ENCODE data around the gene MRPL48. TPM values are rescaled to one million over a fixed set of nuclear protein-coding genes. Genes with fewer than 3 reads are reported as not detected.
A peak's percentile ranks its signal among the peaks of the same experiment; 100 is the strongest.
"Not testable (repeated sequence)": the region's sequence is repeated elsewhere in the genome, so short reads cannot be mapped to it uniquely, and the experiment has no call there.

Gene MRPL48
- total and polyA plus RNA-seq, 10 of the 15 experiments (the other 5 are each of a cell fraction or from before 2014, with no cell fraction given), result 46.7 to 159 (median 83.4) TPM

GRCh38 chr11:73770811-73771210 lies 16.9 kb upstream of the MRPL48 start:
- H2AFZ ChIP-seq (ENCODE audit: control insufficient read depth, low read depth, low read length); POLR2A ChIA-PET; CTCF ChIA-PET; in situ Hi-C loops (cut with MboI); H3K4me2 ChIP-seq (ENCODE audit: control insufficient read depth, insufficient read depth); FAIRE-seq; H3K27me3 ChIP-seq (replicated peaks in 1 of 2; ENCODE audit: control insufficient read depth in 2 of 2, insufficient read depth in 2 of 2, low read length in 1 of 2); RAD21 ChIA-PET (ENCODE audit: unreplicated experiment); H3K9me3 ChIP-seq (replicated peaks; ENCODE audit: control insufficient read depth, insufficient read depth, low read length); H3K4me1 ChIP-seq (ENCODE audit: control insufficient read depth, insufficient read depth, low read length); H3K27ac ChIP-seq (ENCODE audit: control insufficient read depth, insufficient read depth); H3K9ac ChIP-seq (ENCODE audit: control insufficient read depth, insufficient read depth, low read length); H3K4me3 ChIP-seq; DNase-seq (ENCODE audit: low read depth, low spot score); ATAC-seq; SMC1A ChIA-PET (ENCODE audit: uncharacterized antibody, unreplicated experiment); H3K79me2 ChIP-seq (ENCODE audit: control insufficient read depth, insufficient read depth, low read length); H3K36me3 ChIP-seq (ENCODE audit: control insufficient read depth in 2 of 2, insufficient read depth in 2 of 2, low read length in 1 of 2); H4K20me1 ChIP-seq (ENCODE audit: control insufficient read depth, insufficient read depth); intact Hi-C loops (cut with micrococcal nuclease; ENCODE audit: unreplicated experiment); BruUV-seq (replicated peaks): not testable (repeated sequence)
- whole genome bisulfite sequencing (ENCODE audit: insufficient coverage, insufficient replicate concordance, low lambda C conversion rate, missing lambda C conversion rate), result 87% methylated on average over 7 of the region's 7 CpGs

- Histone ChIP-seq H3K79me2 (ENCODE audit: control insufficient read depth, insufficient read depth, low read length) (no peaks in the 10 kb centered on the region), H4K20me1 (ENCODE audit: control insufficient read depth, insufficient read depth) (no peaks in the 10 kb centered on the region), H3K4me2 (ENCODE audit: control insufficient read depth, insufficient read depth) (peak overlapping the region; percentile 98), H3K27ac (ENCODE audit: control insufficient read depth, insufficient read depth) (peak overlapping the region; percentile 96), H2AFZ (ENCODE audit: control insufficient read depth, low read depth, low read length) (peak overlapping the region; percentile 99), H3K4me1 (ENCODE audit: control insufficient read depth, insufficient read depth, low read length) (peaks cover 4% of the 10 kb centered on the region; the same call in 1 of the 2 replicates), H3K27me3 (replicated peaks in 1 of 2; ENCODE audit: control insufficient read depth in 2 of 2, insufficient read depth in 2 of 2, low read length in 1 of 2) (no peaks in the 10 kb centered on the region), H3K4me3 (peak overlapping the region; percentile 79), H3K9me3 (replicated peaks; ENCODE audit: control insufficient read depth, insufficient read depth, low read length) (no peaks in the 10 kb centered on the region), H3K9ac (ENCODE audit: control insufficient read depth, insufficient read depth, low read length) (peak overlapping the region; percentile 83), H3K36me3 (ENCODE audit: control insufficient read depth in 2 of 2, insufficient read depth in 2 of 2, low read length in 1 of 2) (no peaks in the 10 kb centered on the region)
- ChIA-PET POLR2A (interaction anchor here (0.5 to 5.5 kb wide), 10 partner anchors 9 to 262 kb away, joined by 3 to 106 read pairs (median 4); partner anchors contain the start of genes MRPL48 and RAB6A), RAD21 (ENCODE audit: unreplicated experiment) (interaction anchor here (0.7 to 2.4 kb wide), 6 partner anchors 9 to 428 kb away, joined by 3 to 37 read pairs (median 6); partner anchors contain the start of genes C2CD3, MRPL48, PPME1 and RAB6A), SMC1A (ENCODE audit: uncharacterized antibody, unreplicated experiment) (interaction anchor here (0.7 to 3.9 kb wide), 6 partner anchors 9 to 203 kb away, joined by 3 to 53 read pairs (median 5); partner anchors contain the start of genes COA4, MRPL48, PAAF1 and RAB6A), CTCF (interaction anchor here (0.5 to 2.4 kb wide), 9 partner anchors 8 to 428 kb away, joined by 3 to 41 read pairs (median 4); partner anchors contain the start of genes MRPL48 and RAB6A)
- ATAC-seq, result peak; percentile 100
- WGBS (ENCODE audit: insufficient coverage, insufficient replicate concordance, low lambda C conversion rate, missing lambda C conversion rate), result under 1% methylated on average over 30 of the region's 30 CpGs
- in situ Hi-C loops (cut with MboI) (no loop called here), intact Hi-C loops (cut with micrococcal nuclease; ENCODE audit: unreplicated experiment) (loop anchor here (1.0 kb wide), 1 partner anchor 18 kb away; the partner anchor contains the start of gene RAB6A)
- peak; percentile 97 for DNase-seq (ENCODE audit: low read depth, low spot score)
- peak; percentile 92 for FAIRE-seq
- BruUV-seq (replicated peaks), result TSS peak; percentile 89
- peak; percentile 76 for TF ChIP-seq CHD2 (IDR thresholded peaks at IDR 0.05; ENCODE audit: borderline replicate concordance, low read depth, low read length)
- 0 out of 2 replicates have a peak, but pooled peaks have one; percentile 5 for TF ChIP-seq MLLT1 (IDR thresholded peaks at IDR 0.05)
- TF ChIP-seq RFX5 (IDR thresholded peaks at IDR 0.05; ENCODE audit: low read depth, low read length), result peak; percentile 56
- no peak for TF ChIP-seq EZH2 (IDR thresholded peaks at IDR 0.05; ENCODE audit: borderline replicate concordance, control insufficient read depth, low read depth, low read length)
- peak; percentile 62; the same call in 1 of the 2 replicates for TF ChIP-seq DPF2 (IDR thresholded peaks at IDR 0.05)
- TF ChIP-seq PKNOX1 (IDR thresholded peaks at IDR 0.05), result peak; percentile 67; the same call in 1 of the 2 replicates
- peak; percentile 70 for TF ChIP-seq MAX (IDR thresholded peaks at IDR 0.05; ENCODE audit: low read depth, low read length)
- TF ChIP-seq SUPT20H (IDR thresholded peaks at IDR 0.05; ENCODE audit: borderline replicate concordance, control insufficient read depth, low read depth, low read length), result no peak
- TF ChIP-seq RUNX3 (IDR thresholded peaks at IDR 0.05; ENCODE audit: low read length), result peak; percentile 39
- TF ChIP-seq TCF3 (IDR thresholded peaks at IDR 0.05; ENCODE audit: borderline replicate concordance, insufficient read depth, low read depth, low read length), result 0 out of 2 replicates have a peak, but pooled peaks have one; percentile 55
- peak; percentile 57; the same call in 1 of the 2 replicates for TF ChIP-seq NR2F1 (conservative IDR thresholded peaks at IDR 0.05)
Measured at GRCh38 chr11:73779084-73779902, 8.4 kb upstream of the MRPL48 start.
